Lung microvascular endothelial cell (primary cell): ENCODE results near the gene PRSS22. TPM values are rescaled to one million over a fixed set of nuclear protein-coding genes. Genes with fewer than 3 reads are reported as not detected.
A peak's percentile ranks its signal among the peaks of the same experiment; 100 is the strongest.

ENCODE experiments used
- DNase-seq, 2 donors: peaks; one replicate each; pipeline versions ENCODE4 v3.0.0 to v3.0.0-alpha.2; 2010; ENCODE audit warnings: low read depth in 2 of 2
- total RNA-seq: library from RNA; depleted of rRNA; stranded (reverse); fragments of >200 nt; gene quantifications from 2 replicates; pipeline ENCODE4 v1.2.1, GENCODE V29; 2014

PRSS22 gene
- total RNA-seq, 1 donor from 2014 or later: not detected

- peak in 1 of 2 donors; percentile 23 for DNase-seq
Observed at GRCh38 chr16:2881783-2882649, 24.0 kb upstream of the PRSS22 start.

GRCh38 chr16:2879854-2880508 is 22.0 kb upstream of the PRSS22 start:
- DNase-seq: no peak

- DNase-seq: peak; percentile 77 to 80
Observed at GRCh38 chr16:2874912-2875362, 17.0 kb upstream of the PRSS22 start.

GRCh38 chr16:2874032-2874911 is 16.3 kb upstream of the PRSS22 start:
- DNase-seq: no peak

- DNase-seq: no peak
Observed at GRCh38 chr16:2871926-2872325, 14.0 kb upstream of the PRSS22 start.

- peak; percentile 93 to 96 for DNase-seq
Observed at GRCh38 chr16:2867987-2868789, 10.2 kb upstream of the PRSS22 start.

- no peak for DNase-seq
Observed at GRCh38 chr16:2867661-2867986, 9.7 kb upstream of the PRSS22 start.

GRCh38 chr16:2866431-2866830 is 8.5 kb upstream of the PRSS22 start:
- DNase-seq: no peak

- DNase-seq: no peak
Observed at GRCh38 chr16:2865651-2866050, 7.7 kb upstream of the PRSS22 start.

GRCh38 chr16:2860826-2861567 is 3.0 kb upstream of the PRSS22 start:
- DNase-seq: peak; percentile 14 to 29

GRCh38 chr16:2859686-2860265 is 1.8 kb upstream of the PRSS22 start:
- no peak for DNase-seq

- DNase-seq: no peak
Observed at GRCh38 chr16:2858245-2859025, 465 bp upstream of the PRSS22 start.

- DNase-seq: no peak
Observed at GRCh38 chr16:2856686-2857450, 1.1 kb downstream of the PRSS22 start.

GRCh38 chr16:2856061-2856670 is 1.8 kb downstream of the PRSS22 start:
- DNase-seq: no peak

- no peak for DNase-seq
Observed at GRCh38 chr16:2855536-2855935, 2.4 kb downstream of the PRSS22 start.

GRCh38 chr16:2854700-2855309 is 3.2 kb downstream of the PRSS22 start:
- no peak for DNase-seq

- DNase-seq: no peak
Observed at GRCh38 chr16:2853531-2854073, 4.4 kb downstream of the PRSS22 start.
